ENCODE data around the gene ZCCHC8.

- no peak for TF ChIP-seq EP300 (IDR thresholded peaks at IDR 0.05)
- no peak for TF ChIP-seq CTCF (IDR thresholded peaks at IDR 0.05)
- TF ChIP-seq POLR2A (IDR thresholded peaks at IDR 0.05) = no peak
Measured at GRCh38 chr12:122459211-122459610, 41.5 kb downstream of the ZCCHC8 start.

All from upper lobe of left lung (tissue), 4 donors.